Thyroid gland (tissue), 4 donors: Measurements from ENCODE around the gene CUTA. TPM values are rescaled to one million over a fixed set of nuclear protein-coding genes. Genes with fewer than 3 reads are reported as not detected.

Experiments
- DNase-seq, 2 donors: peaks; one replicate each; pipeline ENCODE4 v3.0.0-alpha.2; 2019
- H3K27ac ChIP-seq, 3 donors: fragments of 200-600 bp; sonication (generic); 1 replicate in 2 of 3; 2 replicates in 1 of 3; pipeline ENCODE4 v1.5.1; 2016 to 2019; ENCODE audit warnings: mild to moderate bottlenecking in 1 of 3, moderate library complexity in 1 of 3
- H3K27me3 ChIP-seq: fragments of 200-600 bp; sonication (generic); one replicate; pipeline ENCODE4 v1.5.1; 2019
- H3K36me3 ChIP-seq, 2 donors: fragments of 200-600 bp; sonication (generic); one replicate each; pipeline ENCODE4 v1.5.1; 2016 to 2019
- H3K4me1 ChIP-seq, 2 donors: fragments of 200-600 bp; sonication (generic); one replicate each; pipeline ENCODE4 v1.5.1; 2017 to 2019
- H3K4me3 ChIP-seq, 3 donors: fragments of 200-600 bp; sonication (generic); replicated peaks in 1 of 3; 1 replicate in 2 of 3; 2 replicates in 1 of 3; pipeline ENCODE4 v1.5.1; 2016; ENCODE audit warnings: mild to moderate bottlenecking in 1 of 3
- H3K9me3 ChIP-seq: fragments of 200-600 bp; sonication (generic); one replicate; pipeline ENCODE4 v1.5.1; 2017
- POLR2A ChIP-seq, 2 donors: fragments of 450-650 bp; IDR thresholded peaks; one replicate each; pipeline ENCODE4 v1.6.1; 2017; ENCODE audit warnings: antibody characterized with exemption in 2 of 2, mild to moderate bottlenecking in 2 of 2, moderate library complexity in 1 of 2
- WGBS, 2 donors: methylation state at CpG; one replicate each; pipeline ENCODE4 v1.1.5; 2017; 5-methylcytosine and 5-hydroxymethylcytosine counted together
- intact Hi-C: fragments of 100-400 bp; cut with DNase I; formaldehyde crosslinking; loops from one replicate; pipeline ENCODE4 v1.15.1; 2023
- total RNA-seq, 4 donors: library from RNA; depleted of rRNA; stranded (reverse); fragments of >200 nt; gene quantifications; one replicate each; pipeline ENCODE4 v1.2.3, GENCODE V29; 2016
- TF ChIP-seq, protein P1 (sequence below), 6 experiments: fragments of 200-600 bp in 3 of 6; fragments of 450-650 bp in 3 of 6; sonication (generic) in 3 of 6; IDR thresholded peaks; one replicate each; pipeline ENCODE4 v1.5.1; 2016 to 2019; ENCODE audit warnings: antibody characterized with exemption in 6 of 6, mild to moderate bottlenecking in 2 of 6, inconsistent platforms in 1 of 6, moderate library complexity in 1 of 6

The CUTA gene
- total RNA-seq, 4 donors from 2014 or later: 165 to 296 (median 257) TPM

DNA sequence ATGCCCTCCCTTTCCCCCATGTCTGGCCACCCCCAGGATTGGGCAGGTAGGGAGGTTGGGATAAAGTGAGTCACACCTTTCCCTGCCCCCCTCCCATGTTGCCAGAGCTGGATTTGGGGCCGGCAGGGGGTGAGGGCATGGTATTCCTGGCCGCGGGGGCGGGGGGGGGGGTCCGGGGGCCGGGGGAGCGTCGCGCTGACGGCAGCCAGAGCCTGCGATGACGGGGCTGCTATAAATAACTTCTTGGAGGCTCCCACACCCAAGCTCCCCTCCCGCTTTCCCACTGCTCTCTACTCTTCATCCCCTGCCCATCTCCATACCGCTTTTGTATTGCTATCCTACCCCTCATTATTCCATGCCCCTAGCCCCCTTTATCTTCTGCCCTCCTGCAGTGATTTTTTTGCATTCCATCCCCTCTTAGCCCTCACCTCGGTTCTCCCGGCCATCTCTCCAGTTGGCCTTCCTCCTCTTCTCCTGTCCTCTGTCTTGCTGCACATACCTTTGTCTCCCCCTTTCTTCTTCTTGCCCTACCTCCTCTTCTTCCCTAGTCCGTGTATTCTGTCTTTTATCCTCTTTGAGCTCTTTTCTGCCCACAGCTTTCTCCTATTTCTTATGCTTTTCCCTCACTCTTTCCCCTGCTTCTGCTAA is 15.8 kb upstream of the CUTA start:
- peaks cover 1 to 6% of the 10 kb centered on the region in 2 donors for H3K4me1 ChIP-seq
- no peak overlapping the region for H3K4me3 ChIP-seq
- H3K27me3 ChIP-seq: no peaks in the 10 kb centered on the region
- intact Hi-C loops: no loop called here
- H3K9me3 ChIP-seq: no peaks in the 10 kb centered on the region
- 42 to 51% methylated on average over 13 to 15 of the region's 17 CpGs for WGBS, 2 donors
- no peak for DNase-seq
- H3K36me3 ChIP-seq: peaks cover 20 to 24% of the 10 kb centered on the region in 2 donors
- TF ChIP-seq POLR2A (IDR thresholded peaks at IDR 0.05): no peak
- no peak overlapping the region for H3K27ac ChIP-seq

DNA sequence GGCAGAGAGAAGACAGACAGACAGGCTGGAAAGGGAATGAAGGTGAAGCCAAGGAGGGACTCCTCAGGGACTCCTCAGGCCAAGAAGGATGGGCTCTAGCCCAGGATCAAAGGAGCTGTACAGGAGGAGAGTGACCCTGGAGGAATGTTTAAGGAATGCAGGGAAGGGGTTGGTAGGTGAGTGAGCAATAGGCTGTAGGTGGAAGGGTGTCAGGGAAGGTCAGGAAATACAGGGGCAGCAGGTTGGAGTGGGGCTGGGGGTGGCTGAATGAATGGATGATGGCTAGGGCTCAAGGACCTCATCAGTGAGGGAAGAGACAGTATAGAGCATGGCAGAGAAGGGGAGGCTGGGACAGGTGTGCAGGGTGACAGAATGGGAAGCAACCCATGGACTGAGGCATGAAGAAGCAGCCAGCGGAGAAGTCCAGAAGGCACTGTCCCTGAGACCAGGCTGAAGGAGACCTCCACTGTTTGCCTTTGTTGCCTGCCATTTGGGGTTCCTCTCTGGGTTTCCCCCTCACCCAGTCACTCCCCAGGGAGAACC is 15.2 kb upstream of the CUTA start:
- intact Hi-C loops: no loop called here
- peaks cover 20% of the 10 kb centered on the region in 2 donors for H3K36me3 ChIP-seq
- DNase-seq: no peak
- TF ChIP-seq, protein P1, sequence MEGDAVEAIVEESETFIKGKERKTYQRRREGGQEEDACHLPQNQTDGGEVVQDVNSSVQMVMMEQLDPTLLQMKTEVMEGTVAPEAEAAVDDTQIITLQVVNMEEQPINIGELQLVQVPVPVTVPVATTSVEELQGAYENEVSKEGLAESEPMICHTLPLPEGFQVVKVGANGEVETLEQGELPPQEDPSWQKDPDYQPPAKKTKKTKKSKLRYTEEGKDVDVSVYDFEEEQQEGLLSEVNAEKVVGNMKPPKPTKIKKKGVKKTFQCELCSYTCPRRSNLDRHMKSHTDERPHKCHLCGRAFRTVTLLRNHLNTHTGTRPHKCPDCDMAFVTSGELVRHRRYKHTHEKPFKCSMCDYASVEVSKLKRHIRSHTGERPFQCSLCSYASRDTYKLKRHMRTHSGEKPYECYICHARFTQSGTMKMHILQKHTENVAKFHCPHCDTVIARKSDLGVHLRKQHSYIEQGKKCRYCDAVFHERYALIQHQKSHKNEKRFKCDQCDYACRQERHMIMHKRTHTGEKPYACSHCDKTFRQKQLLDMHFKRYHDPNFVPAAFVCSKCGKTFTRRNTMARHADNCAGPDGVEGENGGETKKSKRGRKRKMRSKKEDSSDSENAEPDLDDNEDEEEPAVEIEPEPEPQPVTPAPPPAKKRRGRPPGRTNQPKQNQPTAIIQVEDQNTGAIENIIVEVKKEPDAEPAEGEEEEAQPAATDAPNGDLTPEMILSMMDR (IDR thresholded peaks at IDR 0.05): no peak
- TF ChIP-seq POLR2A (IDR thresholded peaks at IDR 0.05): no peak
- no peaks in the 10 kb centered on the region for H3K9me3 ChIP-seq
- no peaks in the 10 kb centered on the region for H3K27me3 ChIP-seq
- H3K27ac ChIP-seq: no peak overlapping the region
- H3K4me3 ChIP-seq: no peak overlapping the region
- 100% methylated on average over 1 of the region's 1 CpG for WGBS, 2 donors
- peaks cover 6 to 11% of the 10 kb centered on the region in 2 donors for H3K4me1 ChIP-seq

DNA sequence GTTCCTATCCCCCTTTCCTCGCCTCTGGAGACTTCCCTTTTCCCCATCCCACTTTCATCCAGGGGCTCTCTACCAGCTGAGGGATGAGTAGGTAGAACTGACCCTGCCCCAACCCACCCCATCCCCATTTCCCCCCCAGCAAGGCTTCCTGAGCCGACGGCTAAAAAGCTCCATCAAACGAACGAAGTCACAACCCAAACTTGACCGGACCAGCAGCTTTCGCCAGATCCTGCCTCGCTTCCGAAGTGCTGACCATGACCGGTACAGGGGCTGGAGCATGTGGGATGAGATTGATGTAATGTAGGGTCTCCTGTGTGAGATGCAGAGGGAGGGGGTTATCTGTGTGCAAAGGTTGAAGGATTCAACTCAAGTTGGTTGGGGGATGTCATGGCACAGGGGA is 14.6 kb upstream of the CUTA start:
- DNase-seq: no peak
- TF ChIP-seq POLR2A (IDR thresholded peaks at IDR 0.05): no peak
- TF ChIP-seq, protein P1 (IDR thresholded peaks at IDR 0.05): no peak
- H3K4me1 ChIP-seq: peaks cover 6 to 11% of the 10 kb centered on the region in 2 donors
- H3K27ac ChIP-seq: no peak overlapping the region
- intact Hi-C loops: no loop called here
- no peak overlapping the region for H3K4me3 ChIP-seq
- H3K9me3 ChIP-seq: no peaks in the 10 kb centered on the region
- 85 to 88% methylated on average over 10 of the region's 10 CpGs for WGBS, 2 donors
- H3K27me3 ChIP-seq: no peaks in the 10 kb centered on the region
- peaks cover 14 to 15% of the 10 kb centered on the region in 2 donors for H3K36me3 ChIP-seq

DNA sequence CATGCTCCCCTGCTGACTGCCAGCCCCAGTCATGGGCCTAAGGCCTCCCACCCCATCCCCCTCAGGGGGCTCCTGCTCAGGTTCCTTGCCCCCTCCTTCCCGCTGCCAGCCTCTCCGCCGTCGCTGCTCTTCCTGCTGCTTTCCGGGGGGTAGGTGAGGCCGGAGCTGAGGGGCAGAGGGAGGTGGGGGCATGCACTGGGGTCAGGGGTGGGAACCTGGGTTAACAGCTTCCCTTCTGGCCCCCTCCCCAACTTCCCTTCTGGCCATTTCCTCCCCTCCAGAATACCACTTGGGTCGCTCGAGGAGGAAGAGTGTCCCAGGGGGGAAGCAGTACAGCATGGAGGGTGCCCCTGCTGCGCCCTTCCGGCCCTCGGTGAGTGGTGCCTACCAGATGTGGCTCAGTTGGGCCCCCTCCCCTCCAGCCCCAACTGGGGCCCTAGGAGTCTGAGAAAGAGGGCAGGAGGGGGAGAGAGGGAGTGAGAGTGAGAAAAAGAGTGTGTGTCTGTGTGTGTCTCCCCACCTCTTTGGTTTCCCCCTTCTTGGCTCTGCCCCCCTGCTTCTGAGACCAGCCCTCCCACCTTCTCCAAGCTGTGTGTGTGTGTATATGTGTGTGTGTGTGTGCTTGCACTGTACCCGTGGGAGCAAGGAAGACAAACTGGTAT is 14.1 kb upstream of the CUTA start:
- Histone ChIP-seq H3K4me3 (no peak overlapping the region), H3K4me1 (peaks cover 12 to 16% of the 10 kb centered on the region in 2 donors), H3K27ac (no peak overlapping the region), H3K9me3 (no peaks in the 10 kb centered on the region), H3K36me3 (peaks cover 9 to 11% of the 10 kb centered on the region in 2 donors), H3K27me3 (no peaks in the 10 kb centered on the region)
- WGBS, 2 donors: 60 to 66% methylated on average over 10 of the region's 12 CpGs
- no peak for DNase-seq
- TF ChIP-seq POLR2A (IDR thresholded peaks at IDR 0.05): no peak
- TF ChIP-seq, protein P1 (IDR thresholded peaks at IDR 0.05): no peak
- intact Hi-C loops: no loop called here

DNA sequence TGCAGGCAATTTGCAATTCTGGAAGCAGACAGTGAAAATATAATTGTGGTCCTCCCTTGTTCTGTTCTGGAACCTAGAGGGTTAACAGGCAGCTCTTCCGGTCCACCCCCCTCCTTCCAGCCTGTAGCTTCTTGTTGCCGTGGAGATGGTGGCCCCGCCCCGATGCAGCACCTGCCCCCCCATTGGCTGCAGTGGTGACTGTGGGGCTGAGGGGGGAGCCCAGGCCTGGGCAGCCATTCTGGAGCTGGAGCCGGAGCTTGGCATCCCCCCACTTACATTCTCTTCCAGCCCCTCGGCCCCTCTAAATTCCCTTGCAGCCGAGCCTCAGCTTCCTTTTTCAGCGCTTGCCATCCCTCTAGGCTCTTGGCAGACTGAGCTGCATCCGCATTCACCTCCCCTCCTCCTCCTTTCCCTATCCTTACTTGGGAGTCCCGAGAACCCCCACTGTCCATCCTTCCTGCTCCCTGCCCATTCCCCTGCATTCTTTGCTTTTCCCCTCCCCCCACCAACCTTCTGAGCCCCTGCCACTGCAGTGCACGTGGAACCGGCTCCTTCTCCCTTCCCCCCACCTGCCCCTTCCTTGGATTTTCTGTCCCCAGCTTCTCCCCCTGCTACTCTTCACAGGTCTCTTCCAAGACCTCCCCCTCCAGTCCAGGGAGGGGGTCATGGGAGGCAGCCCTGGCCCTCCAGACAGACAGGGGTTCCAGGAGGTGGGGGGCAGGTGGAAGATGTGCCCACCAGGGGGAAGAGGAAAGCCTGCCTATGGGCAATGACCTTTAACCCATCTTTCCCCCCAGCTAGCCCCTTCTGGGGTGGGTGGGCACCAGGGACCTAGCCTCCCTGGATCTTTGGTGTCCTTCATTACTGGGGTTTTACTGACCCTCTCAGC is 13.3 kb upstream of the CUTA start:
- DNase-seq: peak; percentile 31 to 37
- intact Hi-C loops: no loop called here
- no peaks in the 10 kb centered on the region for H3K27me3 ChIP-seq
- TF ChIP-seq POLR2A (IDR thresholded peaks at IDR 0.05): no peak
- TF ChIP-seq, protein P1 (IDR thresholded peaks at IDR 0.05): no peak
- 14 to 15% methylated on average over 12 of the region's 12 CpGs for WGBS, 2 donors
- H3K4me3 ChIP-seq: no peak overlapping the region
- H3K9me3 ChIP-seq: no peaks in the 10 kb centered on the region
- H3K36me3 ChIP-seq: peaks cover 6 to 7% of the 10 kb centered on the region in 2 donors
- H3K27ac ChIP-seq: no peak overlapping the region
- peaks cover 17 to 23% of the 10 kb centered on the region in 2 donors for H3K4me1 ChIP-seq
